Measurements from ENCODE around the gene TCF3.

The TCF3 gene

GRCh38 chr19:1656988-1657536, 4.6 kb upstream of the TCF3 start:
- Histone ChIP-seq H3K9ac (ENCODE audit: low read length) (no peak overlapping the region), H3K4me3 (ENCODE audit: low read depth in 1 of 2, low read length in 2 of 2) (no peak overlapping the region), H3K27me3 (ENCODE audit: control insufficient read depth in 1 of 2, insufficient read depth in 2 of 2, low read length in 2 of 2) (peaks cover 0 to 14% of the 10 kb centered on the region in 2 donors), H3K36me3 (ENCODE audit: insufficient read depth, low read length) (no peaks in the 10 kb centered on the region), H3K9me3 (ENCODE audit: low read length) (no peaks in the 10 kb centered on the region), H3K27ac (ENCODE audit: low read depth, low read length) (no peak overlapping the region), H3K4me1 (ENCODE audit: insufficient read depth, low read length) (peaks cover 3% of the 10 kb centered on the region)

- Histone ChIP-seq H3K27me3 (ENCODE audit: control insufficient read depth in 1 of 2, insufficient read depth in 2 of 2, low read length in 2 of 2) (peaks cover 0 to 14% of the 10 kb centered on the region in 2 donors), H3K4me1 (ENCODE audit: insufficient read depth, low read length) (peaks cover 4% of the 10 kb centered on the region), H3K9me3 (ENCODE audit: low read length) (no peaks in the 10 kb centered on the region), H3K4me3 (ENCODE audit: low read depth in 1 of 2, low read length in 2 of 2) (no peak overlapping the region), H3K27ac (ENCODE audit: low read depth, low read length) (no peak overlapping the region), H3K9ac (ENCODE audit: low read length) (no peak overlapping the region), H3K36me3 (ENCODE audit: insufficient read depth, low read length) (no peaks in the 10 kb centered on the region)
These were observed 3.7 kb upstream of the TCF3 start for GRCh38 chr19:1655987-1656608.

- H3K36me3 ChIP-seq (ENCODE audit: insufficient read depth, low read length) = no peaks in the 10 kb centered on the region
- H3K4me1 ChIP-seq (ENCODE audit: insufficient read depth, low read length) = peaks cover 11% of the 10 kb centered on the region
- peaks cover 0 to 14% of the 10 kb centered on the region in 2 donors for H3K27me3 ChIP-seq (ENCODE audit: control insufficient read depth in 1 of 2, insufficient read depth in 2 of 2, low read length in 2 of 2)
- no peak overlapping the region for H3K9ac ChIP-seq (ENCODE audit: low read length)
- no peak overlapping the region for H3K27ac ChIP-seq (ENCODE audit: low read depth, low read length)
- no peaks in the 10 kb centered on the region for H3K9me3 ChIP-seq (ENCODE audit: low read length)
- no peak overlapping the region for H3K4me3 ChIP-seq (ENCODE audit: low read depth in 1 of 2, low read length in 2 of 2)
These were observed 2.9 kb upstream of the TCF3 start for GRCh38 chr19:1655131-1655981.

GRCh38 chr19:1654178-1654792, 1.9 kb upstream of the TCF3 start:
- H3K4me3 ChIP-seq (ENCODE audit: low read depth in 1 of 2, low read length in 2 of 2) = no peak overlapping the region
- peaks cover 0 to 14% of the 10 kb centered on the region in 2 donors for H3K27me3 ChIP-seq (ENCODE audit: control insufficient read depth in 1 of 2, insufficient read depth in 2 of 2, low read length in 2 of 2)
- H3K4me1 ChIP-seq (ENCODE audit: insufficient read depth, low read length) = peaks cover 15% of the 10 kb centered on the region
- no peaks in the 10 kb centered on the region for H3K9me3 ChIP-seq (ENCODE audit: low read length)
- no peak overlapping the region for H3K27ac ChIP-seq (ENCODE audit: low read depth, low read length)
- no peaks in the 10 kb centered on the region for H3K36me3 ChIP-seq (ENCODE audit: insufficient read depth, low read length)
- no peak overlapping the region for H3K9ac ChIP-seq (ENCODE audit: low read length)

- Histone ChIP-seq H3K36me3 (ENCODE audit: insufficient read depth, low read length) (peaks cover 9% of the 10 kb centered on the region), H3K27ac (ENCODE audit: low read depth, low read length) (no peak overlapping the region), H3K4me3 (ENCODE audit: low read depth in 1 of 2, low read length in 2 of 2) (peak overlapping the region; percentile 58 to 63), H3K9me3 (ENCODE audit: low read length) (no peaks in the 10 kb centered on the region), H3K9ac (ENCODE audit: low read length) (no peak overlapping the region), H3K27me3 (ENCODE audit: control insufficient read depth in 1 of 2, insufficient read depth in 2 of 2, low read length in 2 of 2) (peaks cover 0 to 13% of the 10 kb centered on the region in 2 donors), H3K4me1 (ENCODE audit: insufficient read depth, low read length) (peaks cover 15% of the 10 kb centered on the region)
These were observed 849 bp upstream of the TCF3 start for GRCh38 chr19:1653300-1653628.

GRCh38 chr19:1651568-1652291, 685 bp downstream of the TCF3 start:
- Histone ChIP-seq H3K9me3 (ENCODE audit: low read length) (no peaks in the 10 kb centered on the region), H3K4me3 (ENCODE audit: low read depth in 1 of 2, low read length in 2 of 2) (peak overlapping the region; percentile 71 to 75), H3K27ac (ENCODE audit: low read depth, low read length) (peak overlapping the region; percentile 75), H3K27me3 (ENCODE audit: control insufficient read depth in 1 of 2, insufficient read depth in 2 of 2, low read length in 2 of 2) (no peaks in the 10 kb centered on the region), H3K9ac (ENCODE audit: low read length) (no peak overlapping the region), H3K36me3 (ENCODE audit: insufficient read depth, low read length) (peaks cover 9% of the 10 kb centered on the region), H3K4me1 (ENCODE audit: insufficient read depth, low read length) (peaks cover 15% of the 10 kb centered on the region)

- H3K9ac ChIP-seq (ENCODE audit: low read length) = no peak overlapping the region
- peaks cover 9% of the 10 kb centered on the region for H3K36me3 ChIP-seq (ENCODE audit: insufficient read depth, low read length)
- no peaks in the 10 kb centered on the region for H3K27me3 ChIP-seq (ENCODE audit: control insufficient read depth in 1 of 2, insufficient read depth in 2 of 2, low read length in 2 of 2)
- peak overlapping the region; percentile 71 to 75 for H3K4me3 ChIP-seq (ENCODE audit: low read depth in 1 of 2, low read length in 2 of 2)
- peak overlapping the region; percentile 75 for H3K27ac ChIP-seq (ENCODE audit: low read depth, low read length)
- no peaks in the 10 kb centered on the region for H3K9me3 ChIP-seq (ENCODE audit: low read length)
- H3K4me1 ChIP-seq (ENCODE audit: insufficient read depth, low read length) = peaks cover 15% of the 10 kb centered on the region
These were observed 1.5 kb downstream of the TCF3 start for GRCh38 chr19:1650650-1651567.

- Histone ChIP-seq H3K4me1 (ENCODE audit: insufficient read depth, low read length) (peaks cover 15% of the 10 kb centered on the region), H3K4me3 (ENCODE audit: low read depth in 1 of 2, low read length in 2 of 2) (no peak overlapping the region), H3K9ac (ENCODE audit: low read length) (no peak overlapping the region), H3K27ac (ENCODE audit: low read depth, low read length) (no peak overlapping the region), H3K9me3 (ENCODE audit: low read length) (no peaks in the 10 kb centered on the region), H3K36me3 (ENCODE audit: insufficient read depth, low read length) (peaks cover 13% of the 10 kb centered on the region), H3K27me3 (ENCODE audit: control insufficient read depth in 1 of 2, insufficient read depth in 2 of 2, low read length in 2 of 2) (no peaks in the 10 kb centered on the region)
These were observed 2.4 kb downstream of the TCF3 start for GRCh38 chr19:1649706-1650649.

- H3K4me1 ChIP-seq (ENCODE audit: insufficient read depth, low read length) = peaks cover 15% of the 10 kb centered on the region
- H3K27me3 ChIP-seq (ENCODE audit: control insufficient read depth in 1 of 2, insufficient read depth in 2 of 2, low read length in 2 of 2) = no peaks in the 10 kb centered on the region
- peaks cover 13% of the 10 kb centered on the region for H3K36me3 ChIP-seq (ENCODE audit: insufficient read depth, low read length)
- no peak overlapping the region for H3K9ac ChIP-seq (ENCODE audit: low read length)
- no peak overlapping the region for H3K27ac ChIP-seq (ENCODE audit: low read depth, low read length)
- no peaks in the 10 kb centered on the region for H3K9me3 ChIP-seq (ENCODE audit: low read length)
- H3K4me3 ChIP-seq (ENCODE audit: low read depth in 1 of 2, low read length in 2 of 2) = no peak overlapping the region
These were observed 3.4 kb downstream of the TCF3 start for GRCh38 chr19:1648920-1649541.
